ENCODE results near the gene RBMS3. TPM values are rescaled to one million over a fixed set of nuclear protein-coding genes. Genes with fewer than 3 reads are reported as not detected.

Gene RBMS3
- total RNA-seq, 1 experiment from 2014 or later = 8.7 TPM

DNA sequence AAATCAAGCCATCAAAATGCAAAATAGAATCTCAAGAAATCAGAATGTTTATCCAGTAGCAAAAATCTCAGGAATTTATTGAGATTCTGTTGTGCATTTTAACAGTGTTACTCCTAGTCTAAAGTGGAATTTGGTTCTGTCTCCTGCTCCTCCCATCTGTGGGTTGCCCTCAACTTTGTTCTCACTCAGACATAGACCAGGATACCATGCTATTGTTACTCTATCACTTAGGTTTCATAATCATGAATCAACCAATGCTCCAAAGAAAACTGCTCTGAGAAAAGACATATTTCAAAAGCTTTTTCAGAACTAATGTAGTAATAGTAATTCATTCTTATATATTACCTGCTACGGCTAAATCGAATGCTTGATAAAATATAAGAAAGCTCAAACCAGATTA lies 274.7 kb downstream of the RBMS3 start:
- DNase-seq (ENCODE audit: low spot score) = no peak
- Mint-ChIP-seq H3K36me3 (no peaks in the 10 kb centered on the region), H3K4me3 (no peak overlapping the region), H3K9me3 (no peaks in the 10 kb centered on the region), H3K27ac (0 out of 2 replicates have a peak overlapping the region, but pooled peaks have one; percentile 42), H3K27me3 (ENCODE audit: low read depth) (no peaks in the 10 kb centered on the region), H3K4me1 (peaks cover 33% of the 10 kb centered on the region)
- TF ChIP-seq USF1 (CRISPR knock-in tag; IDR thresholded peaks at IDR 0.05) (no peak), MYBL2 (CRISPR knock-in tag; IDR thresholded peaks at IDR 0.05) (no peak), CREM (CRISPR knock-in tag; IDR thresholded peaks at IDR 0.05) (no peak), SOX15 (CRISPR knock-in tag; IDR thresholded peaks at IDR 0.05) (no peak), ERG (CRISPR knock-in tag; IDR thresholded peaks at IDR 0.05) (no peak), ZSCAN18 (CRISPR knock-in tag; IDR thresholded peaks at IDR 0.05) (no peak), GTF2I (CRISPR knock-in tag; conservative IDR thresholded peaks at IDR 0.05) (no peak), PRRX2 (CRISPR knock-in tag; IDR thresholded peaks at IDR 0.05) (no peak), TP53 (CRISPR knock-in tag; IDR thresholded peaks at IDR 0.05) (no peak), ZNF532 (CRISPR knock-in tag; IDR thresholded peaks at IDR 0.05; ENCODE audit: borderline replicate concordance) (no peak), RELA (CRISPR knock-in tag; IDR thresholded peaks at IDR 0.05; ENCODE audit: borderline replicate concordance) (no peak)
- TF ChIP-seq, protein P1, sequence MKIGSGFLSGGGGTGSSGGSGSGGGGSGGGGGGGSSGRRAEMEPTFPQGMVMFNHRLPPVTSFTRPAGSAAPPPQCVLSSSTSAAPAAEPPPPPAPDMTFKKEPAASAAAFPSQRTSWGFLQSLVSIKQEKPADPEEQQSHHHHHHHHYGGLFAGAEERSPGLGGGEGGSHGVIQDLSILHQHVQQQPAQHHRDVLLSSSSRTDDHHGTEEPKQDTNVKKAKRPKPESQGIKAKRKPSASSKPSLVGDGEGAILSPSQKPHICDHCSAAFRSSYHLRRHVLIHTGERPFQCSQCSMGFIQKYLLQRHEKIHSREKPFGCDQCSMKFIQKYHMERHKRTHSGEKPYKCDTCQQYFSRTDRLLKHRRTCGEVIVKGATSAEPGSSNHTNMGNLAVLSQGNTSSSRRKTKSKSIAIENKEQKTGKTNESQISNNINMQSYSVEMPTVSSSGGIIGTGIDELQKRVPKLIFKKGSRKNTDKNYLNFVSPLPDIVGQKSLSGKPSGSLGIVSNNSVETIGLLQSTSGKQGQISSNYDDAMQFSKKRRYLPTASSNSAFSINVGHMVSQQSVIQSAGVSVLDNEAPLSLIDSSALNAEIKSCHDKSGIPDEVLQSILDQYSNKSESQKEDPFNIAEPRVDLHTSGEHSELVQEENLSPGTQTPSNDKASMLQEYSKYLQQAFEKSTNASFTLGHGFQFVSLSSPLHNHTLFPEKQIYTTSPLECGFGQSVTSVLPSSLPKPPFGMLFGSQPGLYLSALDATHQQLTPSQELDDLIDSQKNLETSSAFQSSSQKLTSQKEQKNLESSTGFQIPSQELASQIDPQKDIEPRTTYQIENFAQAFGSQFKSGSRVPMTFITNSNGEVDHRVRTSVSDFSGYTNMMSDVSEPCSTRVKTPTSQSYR (CRISPR knock-in tag; IDR thresholded peaks at IDR 0.05) = no peak
- TF ChIP-seq, protein P2, sequence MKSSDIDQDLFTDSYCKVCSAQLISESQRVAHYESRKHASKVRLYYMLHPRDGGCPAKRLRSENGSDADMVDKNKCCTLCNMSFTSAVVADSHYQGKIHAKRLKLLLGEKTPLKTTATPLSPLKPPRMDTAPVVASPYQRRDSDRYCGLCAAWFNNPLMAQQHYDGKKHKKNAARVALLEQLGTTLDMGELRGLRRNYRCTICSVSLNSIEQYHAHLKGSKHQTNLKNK (CRISPR knock-in tag; IDR thresholded peaks at IDR 0.05) = no peak
- TF ChIP-seq, protein P3, sequence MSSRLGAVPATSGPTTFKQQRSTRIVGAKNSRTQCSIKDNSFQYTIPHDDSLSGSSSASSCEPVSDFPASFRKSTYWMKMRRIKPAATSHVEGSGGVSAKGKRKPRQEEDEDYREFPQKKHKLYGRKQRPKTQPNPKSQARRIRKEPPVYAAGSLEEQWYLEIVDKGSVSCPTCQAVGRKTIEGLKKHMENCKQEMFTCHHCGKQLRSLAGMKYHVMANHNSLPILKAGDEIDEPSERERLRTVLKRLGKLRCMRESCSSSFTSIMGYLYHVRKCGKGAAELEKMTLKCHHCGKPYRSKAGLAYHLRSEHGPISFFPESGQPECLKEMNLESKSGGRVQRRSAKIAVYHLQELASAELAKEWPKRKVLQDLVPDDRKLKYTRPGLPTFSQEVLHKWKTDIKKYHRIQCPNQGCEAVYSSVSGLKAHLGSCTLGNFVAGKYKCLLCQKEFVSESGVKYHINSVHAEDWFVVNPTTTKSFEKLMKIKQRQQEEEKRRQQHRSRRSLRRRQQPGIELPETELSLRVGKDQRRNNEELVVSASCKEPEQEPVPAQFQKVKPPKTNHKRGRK (CRISPR knock-in tag; IDR thresholded peaks at IDR 0.05; ENCODE audit: borderline replicate concordance) = no peak
- TF ChIP-seq, protein P4, sequence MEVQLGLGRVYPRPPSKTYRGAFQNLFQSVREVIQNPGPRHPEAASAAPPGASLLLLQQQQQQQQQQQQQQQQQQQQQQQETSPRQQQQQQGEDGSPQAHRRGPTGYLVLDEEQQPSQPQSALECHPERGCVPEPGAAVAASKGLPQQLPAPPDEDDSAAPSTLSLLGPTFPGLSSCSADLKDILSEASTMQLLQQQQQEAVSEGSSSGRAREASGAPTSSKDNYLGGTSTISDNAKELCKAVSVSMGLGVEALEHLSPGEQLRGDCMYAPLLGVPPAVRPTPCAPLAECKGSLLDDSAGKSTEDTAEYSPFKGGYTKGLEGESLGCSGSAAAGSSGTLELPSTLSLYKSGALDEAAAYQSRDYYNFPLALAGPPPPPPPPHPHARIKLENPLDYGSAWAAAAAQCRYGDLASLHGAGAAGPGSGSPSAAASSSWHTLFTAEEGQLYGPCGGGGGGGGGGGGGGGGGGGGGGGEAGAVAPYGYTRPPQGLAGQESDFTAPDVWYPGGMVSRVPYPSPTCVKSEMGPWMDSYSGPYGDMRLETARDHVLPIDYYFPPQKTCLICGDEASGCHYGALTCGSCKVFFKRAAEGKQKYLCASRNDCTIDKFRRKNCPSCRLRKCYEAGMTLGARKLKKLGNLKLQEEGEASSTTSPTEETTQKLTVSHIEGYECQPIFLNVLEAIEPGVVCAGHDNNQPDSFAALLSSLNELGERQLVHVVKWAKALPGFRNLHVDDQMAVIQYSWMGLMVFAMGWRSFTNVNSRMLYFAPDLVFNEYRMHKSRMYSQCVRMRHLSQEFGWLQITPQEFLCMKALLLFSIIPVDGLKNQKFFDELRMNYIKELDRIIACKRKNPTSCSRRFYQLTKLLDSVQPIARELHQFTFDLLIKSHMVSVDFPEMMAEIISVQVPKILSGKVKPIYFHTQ (CRISPR knock-in tag; IDR thresholded peaks at IDR 0.05) = no peak
- ChIA-PET CTCF (no interaction called here), POLR2A (no interaction called here)
- no peak for ATAC-seq

All from WTC11 (cell line).